Smooth muscle cell (in vitro differentiated cells): Measurements from ENCODE around the gene TBC1D8. TPM values are rescaled to one million over a fixed set of nuclear protein-coding genes. Genes with fewer than 3 reads are reported as not detected.

Experiments
- DNase-seq: peaks from one replicate; lab custom pipeline; 2025; ENCODE audit not compliant: unreplicated experiment; lab: John Stamatoyannopoulos, UW
- H2AFZ ChIP-seq: fragments of 200-600 bp; sonication (generic); 2 replicates; pipeline ENCODE4 v1.6.0; 2016; ENCODE audit warnings: antibody characterized with exemption, low read depth, mild to moderate bottlenecking
- H3F3A ChIP-seq: fragments of 200-600 bp; sonication (generic); 2 replicates; pipeline ENCODE4 v1.6.0; 2017; ENCODE audit warnings: antibody characterized with exemption, low read depth
- H3K27ac ChIP-seq: fragments of 200-600 bp; sonication (generic); 2 replicates; pipeline ENCODE4 v1.5.1; 2016; ENCODE audit warnings: low read depth, mild to moderate bottlenecking
- H3K27me3 ChIP-seq: fragments of 200-600 bp; sonication (generic); 2 replicates; pipeline ENCODE4 v1.6.1; 2016; ENCODE audit warnings: low read depth, mild to moderate bottlenecking
- H3K36me3 ChIP-seq: fragments of 200-600 bp; sonication (generic); 2 replicates; pipeline ENCODE4 v1.5.1; 2016; ENCODE audit warnings: low read depth
- H3K4me1 ChIP-seq: fragments of 200-600 bp; sonication (generic); 2 replicates; pipeline ENCODE4 v1.5.1; 2016; ENCODE audit warnings: low read depth
- H3K4me2 ChIP-seq: fragments of 200-600 bp; sonication (generic); 2 replicates; pipeline ENCODE4 v1.6.0; 2016; ENCODE audit warnings: mild to moderate bottlenecking
- H3K4me3 ChIP-seq: fragments of 200-600 bp; sonication (generic); 2 replicates; pipeline ENCODE4 v1.5.1; 2016; ENCODE audit warnings: mild to moderate bottlenecking
- H3K79me2 ChIP-seq: fragments of 200-600 bp; sonication (generic); 2 replicates; pipeline ENCODE4 v1.6.0; 2016; ENCODE audit warnings: low read depth, mild to moderate bottlenecking
- H3K9ac ChIP-seq: fragments of 200-600 bp; sonication (generic); 2 replicates; pipeline ENCODE4 v1.6.0; 2016; ENCODE audit warnings: low read depth
- H3K9me3 ChIP-seq: fragments of 200-600 bp; sonication (generic); replicated peaks from 2 replicates; pipeline ENCODE4 v1.5.1; 2016; ENCODE audit warnings: low read depth
- H4K20me1 ChIP-seq: fragments of 200-600 bp; sonication (generic); 2 replicates; pipeline ENCODE4 v1.6.0; 2016; ENCODE audit warnings: low read depth
- CTCF ChIP-seq: fragments of 200-600 bp; sonication (generic); IDR thresholded peaks from 2 replicates; pipeline ENCODE4 v1.5.1; 2017; ENCODE audit warnings: borderline replicate concordance, mild to moderate bottlenecking, antibody characterized with exemption; ENCODE audit not compliant: insufficient read depth, poor library complexity, severe bottlenecking
- WGBS: methylation state at CpG from one replicate; pipeline ENCODE4 v1.1.7; 2016; ENCODE audit warnings: low lambda C conversion rate; 5-methylcytosine and 5-hydroxymethylcytosine counted together
- polyA plus RNA-seq: library from polyadenylated mRNA; unstranded; fragments of >200 nt; fragmentation: Nextera tagmentation; extraction: Ambion mirVana; gene quantifications from 2 replicates; pipeline ENCODE4 v1.2.1, GENCODE V29; 2016
- total RNA-seq: library from RNA; depleted of rRNA; stranded (reverse); fragments of >200 nt; gene quantifications from 2 replicates; pipeline ENCODE4 v1.2.3, GENCODE V29; 2014

The TBC1D8 gene
- total and polyA plus RNA-seq, 2 experiments from 2014 or later: 0.89 to 15.1 TPM

- H3K9me3 ChIP-seq: no peaks in the 10 kb centered on the region
- H2AFZ ChIP-seq: no peak overlapping the region
- peaks cover 6% of the 10 kb centered on the region for H3F3A ChIP-seq
- H3K4me1 ChIP-seq: peaks cover 14% of the 10 kb centered on the region
- H3K36me3 ChIP-seq: no peaks in the 10 kb centered on the region
- H3K27ac ChIP-seq: no peak overlapping the region
- peaks cover 14% of the 10 kb centered on the region for H3K27me3 ChIP-seq
- no peak overlapping the region for H3K9ac ChIP-seq
- no peak overlapping the region for H3K4me2 ChIP-seq
- 92% methylated on average over 5 of the region's 5 CpGs for WGBS
- no peak overlapping the region for H3K4me3 ChIP-seq
- H3K79me2 ChIP-seq: no peaks in the 10 kb centered on the region
- DNase-seq: no peak
- no peak for TF ChIP-seq CTCF
- no peaks in the 10 kb centered on the region for H4K20me1 ChIP-seq
Observed at GRCh38 chr2:101148777-101149176, 2.4 kb downstream of the TBC1D8 start.

GRCh38 chr2:101147971-101148370, 3.2 kb downstream of the TBC1D8 start:
- peaks cover 6% of the 10 kb centered on the region for H3F3A ChIP-seq
- H3K4me3 ChIP-seq: no peak overlapping the region
- H3K4me1 ChIP-seq: peaks cover 14% of the 10 kb centered on the region
- H3K9ac ChIP-seq: no peak overlapping the region
- no peak for TF ChIP-seq CTCF
- no peaks in the 10 kb centered on the region for H3K36me3 ChIP-seq
- H2AFZ ChIP-seq: no peak overlapping the region
- DNase-seq: no peak
- no peak overlapping the region for H3K27ac ChIP-seq
- H4K20me1 ChIP-seq: no peaks in the 10 kb centered on the region
- no peak overlapping the region for H3K4me2 ChIP-seq
- no peaks in the 10 kb centered on the region for H3K79me2 ChIP-seq
- H3K9me3 ChIP-seq: no peaks in the 10 kb centered on the region
- whole genome bisulfite sequencing: 89% methylated on average over 2 of the region's 2 CpGs
- peaks cover 14% of the 10 kb centered on the region for H3K27me3 ChIP-seq

- H3K4me3 ChIP-seq: no peak overlapping the region
- H3K4me2 ChIP-seq: no peak overlapping the region
- H3K79me2 ChIP-seq: no peaks in the 10 kb centered on the region
- H4K20me1 ChIP-seq: no peaks in the 10 kb centered on the region
- DNase-seq: no peak
- no peak overlapping the region for H2AFZ ChIP-seq
- no peak overlapping the region for H3K27ac ChIP-seq
- H3K4me1 ChIP-seq: peaks cover 7% of the 10 kb centered on the region
- no peaks in the 10 kb centered on the region for H3K36me3 ChIP-seq
- no peak overlapping the region for H3K9ac ChIP-seq
- H3K9me3 ChIP-seq: no peaks in the 10 kb centered on the region
- TF ChIP-seq CTCF: no peak
- H3K27me3 ChIP-seq: peaks cover 14% of the 10 kb centered on the region
- H3F3A ChIP-seq: peaks cover 3% of the 10 kb centered on the region
- 91% methylated on average over 11 of the region's 11 CpGs for WGBS
Observed at GRCh38 chr2:101147062-101147461, 4.1 kb downstream of the TBC1D8 start.

GRCh38 chr2:101146535-101146934, 4.6 kb downstream of the TBC1D8 start:
- 85% methylated on average over 2 of the region's 2 CpGs for WGBS
- Histone ChIP-seq H3K27me3 (peaks cover 14% of the 10 kb centered on the region), H3K4me2 (no peak overlapping the region), H2AFZ (no peak overlapping the region), H3K4me3 (no peak overlapping the region), H3K27ac (no peak overlapping the region), H3K36me3 (no peaks in the 10 kb centered on the region), H3F3A (no peaks in the 10 kb centered on the region), H4K20me1 (no peaks in the 10 kb centered on the region), H3K4me1 (peaks cover 4% of the 10 kb centered on the region), H3K9ac (no peak overlapping the region), H3K9me3 (no peaks in the 10 kb centered on the region), H3K79me2 (no peaks in the 10 kb centered on the region)
- TF ChIP-seq CTCF: no peak
- no peak for DNase-seq
